Neural cell (in vitro differentiated cells): ENCODE measurements around the gene RGS19. TPM values are rescaled to one million over a fixed set of nuclear protein-coding genes. Genes with fewer than 3 reads are reported as not detected.

ENCODE experiments used
- H2AFZ ChIP-seq: fragments of 200-600, 300-800 bp; sonication (generic), shearing (Covaris generic); 2 replicates; pipeline ENCODE4 v1.6.0; 2014; ENCODE audit warnings: low read depth, mild to moderate bottlenecking, antibody characterized with exemption, low read length, moderate library complexity
- H3F3A ChIP-seq: fragments of 200-600 bp; shearing (Covaris generic); 2 replicates; pipeline ENCODE4 v1.6.1; 2016; ENCODE audit warnings: mild to moderate bottlenecking, moderate library complexity, mixed read lengths, antibody characterized with exemption, low read length; ENCODE audit not compliant: insufficient read depth, poor library complexity, severe bottlenecking
- H3K27ac ChIP-seq: fragments of 200-600, 300-800 bp; sonication (generic), shearing (Covaris generic); 2 replicates; pipeline ENCODE4 v1.5.1; 2014; ENCODE audit warnings: mild to moderate bottlenecking, low read length, moderate library complexity
- H3K27me3 ChIP-seq: fragments of 300-800, 200-600 bp; sonication (generic), shearing (Covaris generic); 2 replicates; pipeline ENCODE4 v1.6.0; 2014; ENCODE audit warnings: mild to moderate bottlenecking, low read depth, low read length, moderate library complexity; ENCODE audit not compliant: insufficient read depth
- H3K36me3 ChIP-seq: fragments of 300-800, 200-600 bp; sonication (generic), shearing (Covaris generic); 2 replicates; pipeline ENCODE4 v1.5.1; 2014; ENCODE audit warnings: mild to moderate bottlenecking, antibody characterized with exemption, low read length, moderate library complexity; ENCODE audit not compliant: insufficient read depth
- H3K4me2 ChIP-seq: fragments of 300-800, 200-600 bp; sonication (generic), shearing (Covaris generic); 2 replicates; pipeline ENCODE4 v1.6.0; 2014; ENCODE audit warnings: mild to moderate bottlenecking, low read length
- H3K4me3 ChIP-seq: fragments of 300-800, 200-600 bp; sonication (generic), shearing (Covaris generic); 2 replicates; pipeline ENCODE4 v1.5.1; 2014; ENCODE audit warnings: mild to moderate bottlenecking, low read length, moderate library complexity
- H3K79me2 ChIP-seq: fragments of 200-600 bp; shearing (Covaris generic); replicated peaks from 2 replicates; pipeline ENCODE4 v1.6.0; 2014; ENCODE audit warnings: mild to moderate bottlenecking, low read length, moderate library complexity; ENCODE audit not compliant: insufficient read depth
- H3K9ac ChIP-seq: fragments of 300-800, 200-600 bp; sonication (generic), shearing (Covaris generic); 2 replicates; pipeline ENCODE4 v1.6.1; 2016; ENCODE audit warnings: mild to moderate bottlenecking, low read length, mixed read lengths
- H3K9me2 ChIP-seq: fragments of 200-600 bp; shearing (Covaris generic); 2 replicates; pipeline ENCODE4 v1.6.1; 2016; ENCODE audit warnings: mild to moderate bottlenecking, low read length, mixed read lengths; ENCODE audit not compliant: insufficient read depth
- H3K9me3 ChIP-seq: fragments of 200-600, 300-800 bp; sonication (generic), shearing (Covaris generic); 2 replicates; pipeline ENCODE4 v1.6.1; 2016; ENCODE audit warnings: mild to moderate bottlenecking, mixed run types, low read length, moderate library complexity, mixed read lengths
- H4K20me1 ChIP-seq: fragments of 200-600 bp; shearing (Covaris generic); 2 replicates; pipeline ENCODE4 v1.6.1; 2016; ENCODE audit warnings: mild to moderate bottlenecking, mixed run types; ENCODE audit not compliant: insufficient read depth
- EP300 ChIP-seq: fragments of 450-650 bp; conservative IDR thresholded peaks from 2 replicates; pipeline ENCODE4 v1.6.1; 2014; ENCODE audit warnings: antibody characterized with exemption, mild to moderate bottlenecking, moderate library complexity; ENCODE audit not compliant: poor library complexity, severe bottlenecking
- EZH2 ChIP-seq: fragments of 200-600, 300-800 bp; shearing (Covaris generic), sonication (generic); IDR thresholded peaks from 2 replicates; pipeline ENCODE4 v1.6.1; 2014; ENCODE audit warnings: antibody characterized with exemption, low read length, borderline replicate concordance, mild to moderate bottlenecking; ENCODE audit not compliant: insufficient read depth, poor library complexity, severe bottlenecking
- MXI1 ChIP-seq: fragments of 450-650 bp; conservative IDR thresholded peaks from 2 replicates; pipeline ENCODE4 v1.6.1; 2014; ENCODE audit warnings: antibody characterized with exemption, mild to moderate bottlenecking; ENCODE audit not compliant: poor library complexity, severe bottlenecking
- POLR2AphosphoS5 ChIP-seq: IDR thresholded peaks from 2 replicates; pipeline ENCODE4 v1.6.1; 2012
- RAD21 ChIP-seq: fragments of 450-650 bp; conservative IDR thresholded peaks from 2 replicates; pipeline ENCODE4 v1.6.1; 2014; ENCODE audit warnings: antibody characterized with exemption, mild to moderate bottlenecking, moderate library complexity
- SMC3 ChIP-seq: fragments of 450-650 bp; conservative IDR thresholded peaks from 2 replicates; pipeline ENCODE4 v1.6.1; 2014; ENCODE audit warnings: antibody characterized with exemption, mild to moderate bottlenecking, moderate library complexity; ENCODE audit not compliant: poor library complexity
- TAF1 ChIP-seq: IDR thresholded peaks from 2 replicates; pipeline ENCODE4 v1.6.1; 2012; ENCODE audit warnings: low read depth
- polyA plus RNA-seq: library from polyadenylated mRNA; depleted of rRNA; stranded (reverse); fragments of >200 nt; gene quantifications from 2 replicates; pipeline ENCODE4 v1.2.3, GENCODE V29; 2014
- TF ChIP-seq, protein P1 (sequence below): fragments of 450-650 bp; IDR thresholded peaks from 2 replicates; pipeline ENCODE4 v1.5.1; 2014; ENCODE audit warnings: antibody characterized with exemption, mild to moderate bottlenecking, moderate library complexity; ENCODE audit not compliant: poor library complexity, severe bottlenecking
- TF ChIP-seq, protein P2 (sequence below): IDR thresholded peaks from 2 replicates; pipeline ENCODE4 v1.6.1; 2012; ENCODE audit warnings: borderline replicate concordance

Gene RGS19
- polyA plus RNA-seq, 1 donor from 2014 or later: 3.4 TPM

DNA sequence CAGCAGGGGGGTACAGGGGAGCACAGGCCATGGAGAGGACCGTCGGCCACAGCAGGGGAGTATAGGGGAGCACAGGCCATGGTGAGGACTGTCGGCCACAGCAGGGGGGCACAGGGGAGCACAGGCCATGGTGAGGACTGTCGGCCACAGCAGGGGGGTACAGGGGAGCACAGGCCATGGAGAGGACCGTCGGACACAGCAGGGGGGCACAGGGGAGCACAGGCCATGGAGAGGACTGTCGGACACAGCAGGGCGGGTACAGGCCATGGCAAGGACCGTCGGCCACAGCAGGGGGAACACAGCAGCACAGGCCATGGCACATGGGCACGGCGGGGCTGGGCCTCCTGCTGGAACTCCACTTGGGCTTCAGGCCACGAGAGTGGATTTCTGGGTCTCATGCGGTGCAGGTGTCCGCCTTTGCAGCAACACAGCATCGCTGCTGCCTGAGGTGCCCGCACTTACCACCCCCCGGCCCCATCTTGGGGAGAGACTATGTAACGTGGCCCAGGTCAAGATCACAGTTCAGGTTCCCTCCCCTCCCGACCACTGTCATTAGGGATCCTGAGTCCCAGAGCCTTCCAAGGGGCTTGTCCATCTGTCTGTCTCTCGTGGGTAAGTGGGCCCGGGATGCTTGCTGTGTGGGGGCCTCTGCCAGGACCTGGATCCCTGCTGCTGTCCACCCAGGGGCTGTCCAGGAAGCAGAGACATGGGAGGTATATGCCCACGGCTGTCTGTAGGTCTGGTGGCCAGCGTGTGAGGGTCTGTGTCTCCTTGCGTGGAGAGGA lies 25.5 kb upstream of the RGS19 start:
- no peak overlapping the region for H3K27ac ChIP-seq
- no peaks in the 10 kb centered on the region for H3K79me2 ChIP-seq
- no peaks in the 10 kb centered on the region for H3K9me3 ChIP-seq
- H3K9ac ChIP-seq: no peak overlapping the region
- TF ChIP-seq RAD21 (no peak), EP300 (no peak), EZH2 (no peak), TAF1 (no peak), SMC3 (no peak), POLR2AphosphoS5 (no peak), MXI1 (no peak)
- TF ChIP-seq, protein P1, sequence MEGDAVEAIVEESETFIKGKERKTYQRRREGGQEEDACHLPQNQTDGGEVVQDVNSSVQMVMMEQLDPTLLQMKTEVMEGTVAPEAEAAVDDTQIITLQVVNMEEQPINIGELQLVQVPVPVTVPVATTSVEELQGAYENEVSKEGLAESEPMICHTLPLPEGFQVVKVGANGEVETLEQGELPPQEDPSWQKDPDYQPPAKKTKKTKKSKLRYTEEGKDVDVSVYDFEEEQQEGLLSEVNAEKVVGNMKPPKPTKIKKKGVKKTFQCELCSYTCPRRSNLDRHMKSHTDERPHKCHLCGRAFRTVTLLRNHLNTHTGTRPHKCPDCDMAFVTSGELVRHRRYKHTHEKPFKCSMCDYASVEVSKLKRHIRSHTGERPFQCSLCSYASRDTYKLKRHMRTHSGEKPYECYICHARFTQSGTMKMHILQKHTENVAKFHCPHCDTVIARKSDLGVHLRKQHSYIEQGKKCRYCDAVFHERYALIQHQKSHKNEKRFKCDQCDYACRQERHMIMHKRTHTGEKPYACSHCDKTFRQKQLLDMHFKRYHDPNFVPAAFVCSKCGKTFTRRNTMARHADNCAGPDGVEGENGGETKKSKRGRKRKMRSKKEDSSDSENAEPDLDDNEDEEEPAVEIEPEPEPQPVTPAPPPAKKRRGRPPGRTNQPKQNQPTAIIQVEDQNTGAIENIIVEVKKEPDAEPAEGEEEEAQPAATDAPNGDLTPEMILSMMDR: no peak
- TF ChIP-seq, protein P2, sequence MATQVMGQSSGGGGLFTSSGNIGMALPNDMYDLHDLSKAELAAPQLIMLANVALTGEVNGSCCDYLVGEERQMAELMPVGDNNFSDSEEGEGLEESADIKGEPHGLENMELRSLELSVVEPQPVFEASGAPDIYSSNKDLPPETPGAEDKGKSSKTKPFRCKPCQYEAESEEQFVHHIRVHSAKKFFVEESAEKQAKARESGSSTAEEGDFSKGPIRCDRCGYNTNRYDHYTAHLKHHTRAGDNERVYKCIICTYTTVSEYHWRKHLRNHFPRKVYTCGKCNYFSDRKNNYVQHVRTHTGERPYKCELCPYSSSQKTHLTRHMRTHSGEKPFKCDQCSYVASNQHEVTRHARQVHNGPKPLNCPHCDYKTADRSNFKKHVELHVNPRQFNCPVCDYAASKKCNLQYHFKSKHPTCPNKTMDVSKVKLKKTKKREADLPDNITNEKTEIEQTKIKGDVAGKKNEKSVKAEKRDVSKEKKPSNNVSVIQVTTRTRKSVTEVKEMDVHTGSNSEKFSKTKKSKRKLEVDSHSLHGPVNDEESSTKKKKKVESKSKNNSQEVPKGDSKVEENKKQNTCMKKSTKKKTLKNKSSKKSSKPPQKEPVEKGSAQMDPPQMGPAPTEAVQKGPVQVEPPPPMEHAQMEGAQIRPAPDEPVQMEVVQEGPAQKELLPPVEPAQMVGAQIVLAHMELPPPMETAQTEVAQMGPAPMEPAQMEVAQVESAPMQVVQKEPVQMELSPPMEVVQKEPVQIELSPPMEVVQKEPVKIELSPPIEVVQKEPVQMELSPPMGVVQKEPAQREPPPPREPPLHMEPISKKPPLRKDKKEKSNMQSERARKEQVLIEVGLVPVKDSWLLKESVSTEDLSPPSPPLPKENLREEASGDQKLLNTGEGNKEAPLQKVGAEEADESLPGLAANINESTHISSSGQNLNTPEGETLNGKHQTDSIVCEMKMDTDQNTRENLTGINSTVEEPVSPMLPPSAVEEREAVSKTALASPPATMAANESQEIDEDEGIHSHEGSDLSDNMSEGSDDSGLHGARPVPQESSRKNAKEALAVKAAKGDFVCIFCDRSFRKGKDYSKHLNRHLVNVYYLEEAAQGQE: no peak
- H4K20me1 ChIP-seq: no peaks in the 10 kb centered on the region
- H3K4me3 ChIP-seq: no peak overlapping the region
- H2AFZ ChIP-seq: no peak overlapping the region
- H3F3A ChIP-seq: no peaks in the 10 kb centered on the region
- H3K4me2 ChIP-seq: no peak overlapping the region
- H3K9me2 ChIP-seq: no peaks in the 10 kb centered on the region
- no peaks in the 10 kb centered on the region for H3K27me3 ChIP-seq
- H3K36me3 ChIP-seq: no peaks in the 10 kb centered on the region

- no peak overlapping the region for H2AFZ ChIP-seq
- no peaks in the 10 kb centered on the region for H3F3A ChIP-seq
- no peaks in the 10 kb centered on the region for H3K27me3 ChIP-seq
- no peak overlapping the region for H3K4me2 ChIP-seq
- no peaks in the 10 kb centered on the region for H3K9me3 ChIP-seq
- TF ChIP-seq, protein P2: no peak
- TF ChIP-seq, protein P1: no peak
- TF ChIP-seq TAF1 (no peak), POLR2AphosphoS5 (no peak), RAD21 (no peak), EP300 (no peak), SMC3 (no peak), MXI1 (no peak), EZH2 (no peak)
- H4K20me1 ChIP-seq: no peaks in the 10 kb centered on the region
- no peaks in the 10 kb centered on the region for H3K79me2 ChIP-seq
- no peak overlapping the region for H3K27ac ChIP-seq
- H3K4me3 ChIP-seq: no peak overlapping the region
- no peaks in the 10 kb centered on the region for H3K36me3 ChIP-seq
- H3K9me2 ChIP-seq: no peaks in the 10 kb centered on the region
- no peak overlapping the region for H3K9ac ChIP-seq
These were observed 24.8 kb upstream of the RGS19 start for GRCh38 chr20:64103871-64104666.
